GM12878 (cell line): ENCODE measurements around the gene ZFYVE19. TPM values are rescaled to one million over a fixed set of nuclear protein-coding genes. Genes with fewer than 3 reads are reported as not detected.

Source experiments
- ATAC-seq: fragments of 200-7000 bp; cut with Tn5 transposase; 3 replicates; pipeline ENCODE4 v1.9.1; 2020; ENCODE audit warnings: mild to moderate bottlenecking, moderate library complexity
- BruUV-seq: library from RNA; stranded (reverse); fragments of 400-500 nt; replicated peaks from 2 replicates; lab custom pipeline; 2021; lab: Mats Ljungman, UMichigan
- CTCF ChIA-PET: fragments of 300-600 bp; sonication (Branson Sonifier 250); formaldehyde crosslinking; extraction: SDS; loops from one replicate; lab custom pipeline; 2021; ENCODE audit warnings: inconsistent platforms; lab: Yijun Ruan, JAX
- POLR2A ChIA-PET: fragments of 350-600 bp; formaldehyde crosslinking; extraction: SDS; loops from one replicate; lab custom pipeline; 2021; ENCODE audit warnings: inconsistent platforms; lab: Charles Lee
- RAD21 ChIA-PET: fragments of 300-600 bp; sonication (Branson Sonifier 250); formaldehyde crosslinking; loops from one replicate; lab custom pipeline; 2023; ENCODE audit warnings: antibody characterized with exemption; ENCODE audit not compliant: unreplicated experiment; lab: Charles Lee
- SMC1A ChIA-PET: fragments of 300-600 bp; sonication (Branson Sonifier 250); formaldehyde crosslinking; loops from one replicate; lab custom pipeline; 2023; ENCODE audit not compliant: unreplicated experiment, uncharacterized antibody; lab: Charles Lee
- DNase-seq: peaks from one replicate; pipeline ENCODE4 v3.0.0-alpha.2; 2011; ENCODE audit warnings: low read depth, low spot score
- FAIRE-seq: peaks from 3 replicates; lab custom pipeline; 2011; peaks lifted over from hg19 to GRCh38; lab: Jason Lieb, UNC
- H2AFZ ChIP-seq: 2 replicates; pipeline ENCODE4 v1.6.0; 2011; ENCODE audit warnings: low read depth, low read length, control low read depth; ENCODE audit not compliant: control insufficient read depth
- H3K27ac ChIP-seq: 2 replicates; pipeline ENCODE4 v1.5.1; 2011; ENCODE audit warnings: control low read depth; ENCODE audit not compliant: control insufficient read depth, insufficient read depth
- H3K27me3 ChIP-seq, 2 experiments: replicated peaks in 1 of 2; 2 replicates each; pipeline versions ENCODE4 v1.6.0 to v1.6.1; 2011; ENCODE audit warnings: low read length in 1 of 2; ENCODE audit not compliant: control insufficient read depth in 2 of 2, insufficient read depth in 2 of 2
- H3K36me3 ChIP-seq, 2 experiments: 2 replicates each; pipeline ENCODE4 v1.5.1; 2011; ENCODE audit warnings: low read length in 1 of 2; ENCODE audit not compliant: control insufficient read depth in 2 of 2, insufficient read depth in 2 of 2
- H3K4me1 ChIP-seq: 2 replicates; pipeline ENCODE4 v1.6.1; 2011; ENCODE audit warnings: mild to moderate bottlenecking, low read length, moderate library complexity, mixed read lengths; ENCODE audit not compliant: control insufficient read depth, insufficient read depth
- H3K4me2 ChIP-seq: 2 replicates; pipeline ENCODE4 v1.6.0; 2011; ENCODE audit warnings: control low read depth; ENCODE audit not compliant: control insufficient read depth, insufficient read depth
- H3K4me3 ChIP-seq: fragments of 200-600 bp; sonication (generic); 2 replicates; pipeline ENCODE4 v1.5.1; 2016
- H3K79me2 ChIP-seq: 2 replicates; pipeline ENCODE4 v1.6.0; 2011; ENCODE audit warnings: low read length; ENCODE audit not compliant: control insufficient read depth, insufficient read depth
- H3K9ac ChIP-seq: 2 replicates; pipeline ENCODE4 v1.8.0; 2011; ENCODE audit warnings: low read length, control low read depth, mixed read lengths; ENCODE audit not compliant: control insufficient read depth, insufficient read depth
- H3K9me3 ChIP-seq: replicated peaks from 3 replicates; pipeline ENCODE4 v1.5.1; 2011; ENCODE audit warnings: mild to moderate bottlenecking, low read length; ENCODE audit not compliant: control insufficient read depth, insufficient read depth
- H4K20me1 ChIP-seq: 2 replicates; pipeline ENCODE4 v1.6.0; 2011; ENCODE audit not compliant: control insufficient read depth, insufficient read depth
- ATF7 ChIP-seq: fragments of 450-650 bp; IDR thresholded peaks from 2 replicates; pipeline ENCODE4 v1.6.1; 2016; ENCODE audit warnings: low read depth, mild to moderate bottlenecking
- BCL11A ChIP-seq: IDR thresholded peaks from 2 replicates; pipeline ENCODE4 v1.6.1; 2011; ENCODE audit warnings: low read depth, low read length
- BRCA1 ChIP-seq: IDR thresholded peaks from 2 replicates; pipeline ENCODE4 v1.6.1; 2011; ENCODE audit warnings: low read depth, low read length, improper control_type of control experiment
- CEBPB ChIP-seq, 2 experiments: fragments of 150-350 bp in 1 of 2; IDR thresholded peaks; 2 replicates each; pipeline ENCODE4 v1.6.1; 2012 to 2014; ENCODE audit warnings: low read depth in 2 of 2, low read length in 2 of 2, borderline replicate concordance in 1 of 2, inconsistent platforms in 1 of 2
- CHD4 ChIP-seq: fragments of 200-600 bp; sonication (generic); IDR thresholded peaks from 2 replicates; pipeline ENCODE4 v1.6.1; 2016; ENCODE audit warnings: mild to moderate bottlenecking
- EZH2 ChIP-seq: IDR thresholded peaks from 2 replicates; pipeline ENCODE4 v1.6.1; 2012; ENCODE audit warnings: low read depth, mild to moderate bottlenecking, control low read depth, inconsistent platforms, low read length, borderline replicate concordance; ENCODE audit not compliant: control insufficient read depth
- JUND ChIP-seq: IDR thresholded peaks from 2 replicates; pipeline ENCODE4 v1.6.1; 2012; ENCODE audit warnings: low read depth, mild to moderate bottlenecking, low read length, improper control_type of control experiment, moderate library complexity
- KLF5 ChIP-seq: fragments of 450-650 bp; IDR thresholded peaks from 2 replicates; pipeline ENCODE4 v1.6.1; 2014; ENCODE audit warnings: mild to moderate bottlenecking; ENCODE audit not compliant: partially characterized antibody
- NFYA ChIP-seq: IDR thresholded peaks from 2 replicates; pipeline ENCODE4 v1.6.1; 2011; ENCODE audit warnings: low read depth, mild to moderate bottlenecking, low read length, improper control_type of control experiment, borderline replicate concordance
- NRF1 ChIP-seq: conservative IDR thresholded peaks from 2 replicates; pipeline ENCODE4 v1.6.1; 2011; ENCODE audit warnings: mild to moderate bottlenecking, low read depth, low read length, improper control_type of control experiment
- PAX5 ChIP-seq: IDR thresholded peaks from 2 replicates; pipeline ENCODE4 v1.6.1; 2011; ENCODE audit warnings: low read depth, low read length, borderline replicate concordance
- PRDM15 ChIP-seq: fragments of 450-650 bp; formaldehyde crosslinking; IDR thresholded peaks from 2 replicates; pipeline ENCODE4 v1.4.0; 2020; ENCODE audit warnings: mild to moderate bottlenecking, moderate library complexity
- RCOR1 ChIP-seq: conservative IDR thresholded peaks from 2 replicates; pipeline ENCODE4 v1.6.1; 2012; ENCODE audit warnings: low read depth, low read length, improper control_type of control experiment
- RELA ChIP-seq: fragments of 450-650 bp; IDR thresholded peaks from 2 replicates; pipeline ENCODE4 v1.8.0; 2014; ENCODE audit warnings: borderline replicate concordance; ENCODE audit not compliant: partially characterized antibody
- SREBF1 ChIP-seq: IDR thresholded peaks from 2 replicates; pipeline ENCODE4 v1.6.1; 2012; ENCODE audit warnings: mild to moderate bottlenecking, low read length
- TAF1 ChIP-seq: IDR thresholded peaks from 2 replicates; pipeline ENCODE4 v1.6.1; 2011; ENCODE audit warnings: mild to moderate bottlenecking, low read depth, low read length, borderline replicate concordance
- ZNF217 ChIP-seq: fragments of 450-650 bp; IDR thresholded peaks from 2 replicates; pipeline ENCODE4 v1.6.1; 2017; ENCODE audit warnings: antibody characterized with exemption, mild to moderate bottlenecking
- ZNF384 ChIP-seq: IDR thresholded peaks from 2 replicates; pipeline ENCODE4 v1.6.1; 2012; ENCODE audit warnings: low read depth, mild to moderate bottlenecking, low read length, improper control_type of control experiment, borderline replicate concordance
- WGBS: methylation state at CpG from one replicate; pipeline ENCODE4 v1.1.6; 2016; ENCODE audit warnings: low lambda C conversion rate; ENCODE audit not compliant: insufficient replicate concordance, insufficient coverage; ENCODE audit errors: missing lambda C conversion rate; 5-methylcytosine and 5-hydroxymethylcytosine counted together
- in situ Hi-C: fragments of 300-500 bp; cut with MboI; formaldehyde crosslinking; loops from 9 replicates; pipeline ENCODE4 v1.14.3; 2018; ENCODE audit warnings: mixed read lengths
- intact Hi-C: fragments of 100-400 bp; cut with micrococcal nuclease; formaldehyde crosslinking; loops from one replicate; pipeline ENCODE4 v1.14.2; 2022; ENCODE audit not compliant: unreplicated experiment
- polyA plus RNA-seq, 11 experiments: library from polyadenylated mRNA; depleted of rRNA in 4 of 11; unstranded in 6 of 11; stranded (reverse) in 5 of 11; fragments of >200 nt; fragmentation: Nextera tagmentation in 4 of 11; fragmentation: Illumina TruSeq in 1 of 11; extraction: Ambion mirVana in 4 of 11; extraction: Trizol in 1 of 11; gene quantifications; 1 replicate in 1 of 11; 2 replicates in 10 of 11; pipeline versions ENCODE4 v1.2.1 to v1.2.3, GENCODE V29; 2011 to 2016; ENCODE audit warnings: inconsistent platforms in 2 of 11, missing spikeins in 2 of 11, low read depth in 1 of 11
- total RNA-seq, 4 experiments: library from RNA; depleted of rRNA in 3 of 4; stranded (reverse); fragments of >200 nt in 3 of 4; fragmentation: Illumina TruSeq in 1 of 4; extraction: Trizol in 1 of 4; gene quantifications; 2 replicates each; pipeline versions ENCODE4 v1.2.1 to v1.2.3, GENCODE V29; 2013 to 2021
- TF ChIP-seq, protein P1 (sequence below): IDR thresholded peaks from 2 replicates; pipeline ENCODE4 v1.6.1; 2011; ENCODE audit warnings: borderline replicate concordance, low read depth, mild to moderate bottlenecking, moderate library complexity, mixed read lengths, low read length; ENCODE audit not compliant: insufficient read depth; ENCODE audit errors: extremely low read length

ZFYVE19 gene
- total and polyA plus RNA-seq, 10 of the 15 experiments (the other 5 are each of a cell fraction or from before 2014, with no cell fraction given): 1.7 to 36.3 (median 17.0) TPM

- peak; percentile 70 for TF ChIP-seq KLF5
- TF ChIP-seq ATF7: no peak; the same call in 1 of the 2 replicates
- TF ChIP-seq TAF1: peak; percentile 36; the same call in 1 of the 2 replicates
- no peak for TF ChIP-seq EZH2
- TF ChIP-seq RELA: peak; percentile 36
- no peak for TF ChIP-seq ZNF217
- no peak for TF ChIP-seq BRCA1
- TF ChIP-seq ZNF384: no peak
- TF ChIP-seq RCOR1: no peak
- TF ChIP-seq JUND: no peak
Observed at GRCh38 chr15:40807028-40807887, at the start of gene ZFYVE19, which contains the start of gene DNAJC17 (continued).

DNA sequence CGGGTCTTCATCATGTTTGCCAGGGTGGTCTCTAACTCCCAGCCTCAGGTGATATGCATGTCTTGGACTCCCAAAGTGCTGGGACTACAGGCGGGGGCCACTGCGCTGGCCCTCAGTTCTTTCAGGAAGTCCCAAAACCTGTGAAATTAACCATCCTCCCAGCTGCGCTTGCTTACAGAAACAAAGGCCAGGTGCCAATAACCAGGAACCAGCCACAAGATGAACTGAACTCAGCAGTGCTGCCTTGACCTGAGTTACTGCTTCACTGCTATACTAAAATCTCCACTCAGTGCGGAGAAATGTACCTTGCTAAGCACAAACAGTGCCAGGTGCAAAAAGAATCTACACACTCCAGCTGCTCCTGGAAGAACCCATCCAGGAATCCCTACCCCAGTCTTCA lies 46.9 kb upstream of the ZFYVE19 start:
- BruUV-seq: no TSS peak
- no peaks in the 10 kb centered on the region for H3K36me3 ChIP-seq
- ChIA-PET SMC1A (no interaction called here), RAD21 (interaction anchor here (0.6 kb wide), 1 partner anchor 170 kb away, joined by 4 read pairs; no protein-coding TSS in a partner anchor), CTCF (no interaction called here), POLR2A (interaction anchor here (1.4 kb wide), 1 partner anchor 10 kb away, joined by 3 read pairs; the partner anchor contains the start of gene C15orf62)
- H3K27me3 ChIP-seq: no peaks in the 10 kb centered on the region
- no peak for DNase-seq
- intact Hi-C loops (loop anchor here (5.0 kb wide), 1 partner anchor 168 kb away; the partner anchor contains the start of gene KNL1), in situ Hi-C loops (no loop called here)
- H3K9me3 ChIP-seq: no peaks in the 10 kb centered on the region
- H3K4me1 ChIP-seq: peaks cover 7% of the 10 kb centered on the region
- H3K27ac ChIP-seq: no peak overlapping the region
- no peak for FAIRE-seq
- no peak overlapping the region for H3K4me3 ChIP-seq
- no peak overlapping the region for H2AFZ ChIP-seq
- H4K20me1 ChIP-seq: no peaks in the 10 kb centered on the region
- no peak overlapping the region for H3K9ac ChIP-seq
- H3K4me2 ChIP-seq: no peak overlapping the region
- peaks cover under 1% of the 10 kb centered on the region for H3K79me2 ChIP-seq
- 87% methylated on average over 5 of the region's 5 CpGs for WGBS
- no peak for ATAC-seq
- TF ChIP-seq NRF1 (no peak), PRDM15 (no peak), CHD4 (no peak), PAX5 (no peak), CEBPB (IDR thresholded peaks at IDR 0.05; ENCODE audit: borderline replicate concordance in 1 of 2, low read depth in 2 of 2, low read length in 2 of 2) (no peak), NFYA (no peak), BCL11A (no peak), SREBF1 (no peak)
- TF ChIP-seq, protein P1, sequence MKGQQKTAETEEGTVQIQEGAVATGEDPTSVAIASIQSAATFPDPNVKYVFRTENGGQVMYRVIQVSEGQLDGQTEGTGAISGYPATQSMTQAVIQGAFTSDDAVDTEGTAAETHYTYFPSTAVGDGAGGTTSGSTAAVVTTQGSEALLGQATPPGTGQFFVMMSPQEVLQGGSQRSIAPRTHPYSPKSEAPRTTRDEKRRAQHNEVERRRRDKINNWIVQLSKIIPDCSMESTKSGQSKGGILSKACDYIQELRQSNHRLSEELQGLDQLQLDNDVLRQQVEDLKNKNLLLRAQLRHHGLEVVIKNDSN: no peak
